Measurements from ENCODE around the gene SCGB1C2.
A peak's percentile ranks its signal among the peaks of the same experiment; 100 is the strongest.

The SCGB1C2 gene

GRCh38 chr17:177762-178161, 40.4 kb downstream of the SCGB1C2 start:
- no peak overlapping the region for H3K4me3 ChIP-seq (ENCODE audit: insufficient read length, low read depth)
- H3K27me3 ChIP-seq (ENCODE audit: insufficient read depth, insufficient read length), result peaks cover 55% of the 10 kb centered on the region
- H3K9ac ChIP-seq (ENCODE audit: insufficient read length, low read depth), result no peak overlapping the region
- TF ChIP-seq YY1 (IDR thresholded peaks at IDR 0.05; ENCODE audit: insufficient read depth, insufficient read length) (no peak), ZNF274 (IDR thresholded peaks at IDR 0.05; ENCODE audit: low read depth, low read length) (no peak), SUZ12 (IDR thresholded peaks at IDR 0.05; ENCODE audit: extremely low read depth, insufficient read depth, insufficient read length) (no peak)
- no peaks in the 10 kb centered on the region for H3K36me3 ChIP-seq (ENCODE audit: insufficient read depth, insufficient read length, low read length)
- no peaks in the 10 kb centered on the region for H3K9me3 ChIP-seq (ENCODE audit: insufficient read depth, low read length)
- peaks cover 14% of the 10 kb centered on the region for H3K4me1 ChIP-seq (ENCODE audit: insufficient read depth, insufficient read length)
- no peak for DNase-seq (ENCODE audit: low read depth, low spot score)

GRCh38 chr17:178292-179065, 41.1 kb downstream of the SCGB1C2 start:
- no peak for DNase-seq (ENCODE audit: low read depth, low spot score)

GRCh38 chr17:179066-179432, 41.7 kb downstream of the SCGB1C2 start:
- no peak for DNase-seq (ENCODE audit: low read depth, low spot score)
- no peaks in the 10 kb centered on the region for H3K9me3 ChIP-seq (ENCODE audit: insufficient read depth, low read length)
- peaks cover 68% of the 10 kb centered on the region for H3K27me3 ChIP-seq (ENCODE audit: insufficient read depth, insufficient read length)

More at GRCh38 chr17:178292-179065, 41.1 kb downstream of the SCGB1C2 start:
- Histone ChIP-seq H3K9ac (ENCODE audit: insufficient read length, low read depth) (no peak overlapping the region), H3K27me3 (ENCODE audit: insufficient read depth, insufficient read length) (peaks cover 62% of the 10 kb centered on the region), H3K4me3 (ENCODE audit: insufficient read length, low read depth) (no peak overlapping the region), H3K9me3 (ENCODE audit: insufficient read depth, low read length) (no peaks in the 10 kb centered on the region), H3K4me1 (ENCODE audit: insufficient read depth, insufficient read length) (peaks cover 19% of the 10 kb centered on the region), H3K36me3 (ENCODE audit: insufficient read depth, insufficient read length, low read length) (no peaks in the 10 kb centered on the region)
- TF ChIP-seq SUZ12 (IDR thresholded peaks at IDR 0.05; ENCODE audit: extremely low read depth, insufficient read depth, insufficient read length) (no peak), YY1 (IDR thresholded peaks at IDR 0.05; ENCODE audit: insufficient read depth, insufficient read length) (no peak)

DNA sequence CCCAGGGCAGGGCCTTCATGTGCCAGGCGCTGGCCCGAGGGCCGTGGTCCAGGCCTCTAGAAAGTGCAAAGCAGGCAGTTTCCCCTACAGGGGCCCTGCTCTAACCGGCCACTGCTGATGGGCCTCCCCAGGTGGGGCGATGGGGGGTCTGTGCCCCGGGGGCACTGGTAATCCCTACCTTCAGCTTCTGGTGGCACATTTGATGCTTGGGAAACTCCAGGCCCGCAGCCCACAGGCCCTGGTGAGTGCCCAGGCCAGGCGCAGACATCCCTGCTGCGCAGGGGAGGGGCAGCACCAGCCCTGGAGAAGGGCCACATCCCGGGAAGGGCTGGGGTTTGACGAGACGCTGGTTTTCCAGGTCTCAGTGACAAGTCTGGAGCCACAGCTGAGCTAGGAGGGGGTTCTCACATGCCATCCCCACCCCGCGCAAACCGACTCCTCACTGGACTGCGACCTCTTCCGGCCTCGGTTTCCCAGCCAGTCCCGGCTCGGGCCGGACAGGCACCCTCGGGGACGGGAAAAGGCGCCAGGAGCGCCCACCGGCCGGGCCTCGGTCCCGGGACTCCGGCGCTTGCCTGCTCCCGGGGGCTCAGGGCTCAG, 42.5 kb downstream of the SCGB1C2 start:
- DNase-seq (ENCODE audit: low read depth, low spot score), result no peak
- Histone ChIP-seq H3K36me3 (ENCODE audit: insufficient read depth, insufficient read length, low read length) (no peaks in the 10 kb centered on the region), H3K9ac (ENCODE audit: insufficient read length, low read depth) (no peak overlapping the region), H3K27me3 (ENCODE audit: insufficient read depth, insufficient read length) (peaks cover 76% of the 10 kb centered on the region), H3K4me3 (ENCODE audit: insufficient read length, low read depth) (peak overlapping the region; percentile 39), H3K4me1 (ENCODE audit: insufficient read depth, insufficient read length) (peaks cover 17% of the 10 kb centered on the region), H3K9me3 (ENCODE audit: insufficient read depth, low read length) (no peaks in the 10 kb centered on the region)
- TF ChIP-seq SUZ12 (IDR thresholded peaks at IDR 0.05; ENCODE audit: extremely low read depth, insufficient read depth, insufficient read length), result no peak
- no peak for TF ChIP-seq ZNF274 (IDR thresholded peaks at IDR 0.05; ENCODE audit: low read depth, low read length)
- no peak for TF ChIP-seq YY1 (IDR thresholded peaks at IDR 0.05; ENCODE audit: insufficient read depth, insufficient read length)

More at GRCh38 chr17:179066-179432, 41.7 kb downstream of the SCGB1C2 start:
- no peak for TF ChIP-seq YY1 (IDR thresholded peaks at IDR 0.05; ENCODE audit: insufficient read depth, insufficient read length)
- TF ChIP-seq ZNF274 (IDR thresholded peaks at IDR 0.05; ENCODE audit: low read depth, low read length), result no peak
- no peak for TF ChIP-seq SUZ12 (IDR thresholded peaks at IDR 0.05; ENCODE audit: extremely low read depth, insufficient read depth, insufficient read length)
- Histone ChIP-seq H3K4me3 (ENCODE audit: insufficient read length, low read depth) (no peak overlapping the region), H3K9ac (ENCODE audit: insufficient read length, low read depth) (peak overlapping the region; percentile 4), H3K4me1 (ENCODE audit: insufficient read depth, insufficient read length) (peaks cover 17% of the 10 kb centered on the region), H3K36me3 (ENCODE audit: insufficient read depth, insufficient read length, low read length) (no peaks in the 10 kb centered on the region)

- peaks cover 84% of the 10 kb centered on the region for H3K27me3 ChIP-seq (ENCODE audit: insufficient read depth, insufficient read length)
- no peaks in the 10 kb centered on the region for H3K36me3 ChIP-seq (ENCODE audit: insufficient read depth, insufficient read length, low read length)
- TF ChIP-seq YY1 (IDR thresholded peaks at IDR 0.05; ENCODE audit: insufficient read depth, insufficient read length) (no peak), ZNF274 (IDR thresholded peaks at IDR 0.05; ENCODE audit: low read depth, low read length) (no peak), SUZ12 (IDR thresholded peaks at IDR 0.05; ENCODE audit: extremely low read depth, insufficient read depth, insufficient read length) (no peak)
- peak overlapping the region; percentile 39 for H3K4me3 ChIP-seq (ENCODE audit: insufficient read length, low read depth)
- peak overlapping the region; percentile 50 for H3K9ac ChIP-seq (ENCODE audit: insufficient read length, low read depth)
- peaks cover 17% of the 10 kb centered on the region for H3K4me1 ChIP-seq (ENCODE audit: insufficient read depth, insufficient read length)
- no peaks in the 10 kb centered on the region for H3K9me3 ChIP-seq (ENCODE audit: insufficient read depth, low read length)
- DNase-seq (ENCODE audit: low read depth, low spot score), result no peak
Measured at GRCh38 chr17:180381-181244, 43.2 kb downstream of the SCGB1C2 start.

DNA sequence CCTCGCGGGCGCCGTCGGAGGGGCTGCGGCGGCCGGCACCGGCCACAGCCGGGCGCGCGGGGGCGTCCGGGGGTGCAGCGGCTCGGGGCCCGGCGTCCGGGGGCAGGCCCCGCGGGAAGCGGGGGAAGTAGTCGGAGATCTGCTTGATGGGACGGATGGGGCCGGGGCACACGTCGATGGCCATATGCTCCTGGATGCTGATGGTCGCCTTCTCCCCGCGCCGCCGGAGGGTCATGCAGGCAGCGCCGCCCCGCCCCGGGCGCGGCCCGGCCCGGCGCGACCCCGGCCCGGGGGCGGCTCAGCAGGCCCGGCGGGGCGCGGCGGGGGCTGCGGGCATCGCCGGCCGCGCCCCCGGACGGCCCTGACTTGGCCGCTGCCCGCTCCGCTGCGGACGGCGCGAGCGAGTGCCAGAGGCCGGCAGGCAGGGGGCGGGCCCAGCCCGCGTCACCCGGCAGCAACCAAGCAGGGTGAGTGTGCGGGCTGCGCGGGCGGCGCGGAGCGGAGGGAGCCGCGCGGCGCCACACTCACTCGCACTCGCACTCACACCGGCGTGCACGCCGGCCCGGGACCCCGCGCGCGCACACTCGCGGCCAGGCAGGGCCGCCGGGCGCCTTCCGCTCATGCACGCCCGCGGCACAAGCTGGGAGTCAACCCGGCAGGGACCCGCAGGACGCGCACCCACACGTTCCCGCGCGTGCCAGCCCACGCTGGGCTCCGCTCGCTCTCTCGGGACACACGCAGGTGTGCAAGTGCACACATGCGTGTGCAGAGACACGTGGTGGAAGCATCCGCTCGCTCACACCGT, 44.1 kb downstream of the SCGB1C2 start, which contains the start of gene DOC2B:
Gene DOC2B, minus strand, starts transcription at position 406 of the 805 bp plus-strand sequence. Its CDS starts 171 bp downstream, at position 235.
- peaks cover 89% of the 10 kb centered on the region for H3K27me3 ChIP-seq (ENCODE audit: insufficient read depth, insufficient read length)
- no peaks in the 10 kb centered on the region for H3K9me3 ChIP-seq (ENCODE audit: insufficient read depth, low read length)
- H3K4me3 ChIP-seq (ENCODE audit: insufficient read length, low read depth), result peak within 1 kb of the TSS; percentile 39
- peaks cover 19% of the 10 kb centered on the region for H3K4me1 ChIP-seq (ENCODE audit: insufficient read depth, insufficient read length)
- no peaks in the 10 kb centered on the region for H3K36me3 ChIP-seq (ENCODE audit: insufficient read depth, insufficient read length, low read length)
- no peak for DNase-seq (ENCODE audit: low read depth, low spot score)
- H3K9ac ChIP-seq (ENCODE audit: insufficient read length, low read depth), result peak within 1 kb of the TSS; percentile 56
- TF ChIP-seq ZNF274 (IDR thresholded peaks at IDR 0.05; ENCODE audit: low read depth, low read length), result no peak
- TF ChIP-seq SUZ12 (IDR thresholded peaks at IDR 0.05; ENCODE audit: extremely low read depth, insufficient read depth, insufficient read length), result peak; percentile 57
- TF ChIP-seq YY1 (IDR thresholded peaks at IDR 0.05; ENCODE audit: insufficient read depth, insufficient read length), result no peak

All from NT2/D1 (cell line).